Gastrocnemius medialis (tissue), 4 donors: ENCODE results near the gene GDF11. TPM values are rescaled to one million over a fixed set of nuclear protein-coding genes. Genes with fewer than 3 reads are reported as not detected.

Experiments used
- ATAC-seq, 2 donors: fragments of 150-250 bp; one replicate each; pipeline ENCODE4 v1.9.1; 2016
- DNase-seq, 2 donors: peaks; one replicate each; pipeline ENCODE4 v3.0.0-alpha.2; 2019
- H3K27ac ChIP-seq, 4 donors: fragments of 200-600 bp; sonication (generic); 1 replicate in 1 of 4; 2 replicates in 3 of 4; pipeline ENCODE4 v1.5.1; 2016 to 2018; ENCODE audit warnings: mild to moderate bottlenecking in 2 of 4, moderate library complexity in 1 of 4
- H3K27me3 ChIP-seq, 3 donors: fragments of 200-600 bp; sonication (generic) in 2 of 3; 1 replicate in 1 of 3; 2 replicates in 2 of 3; pipeline versions ENCODE4 v1.5.1 to v1.6.0; 2016 to 2019; ENCODE audit warnings: mild to moderate bottlenecking in 1 of 3, moderate library complexity in 1 of 3
- H3K36me3 ChIP-seq, 2 donors: fragments of 200-600 bp; sonication (generic) in 1 of 2; one replicate each; pipeline ENCODE4 v1.5.1; 2017 to 2018
- H3K4me1 ChIP-seq, 2 donors: fragments of 200-600 bp; sonication (generic) in 1 of 2; one replicate each; pipeline ENCODE4 v1.5.1; 2016 to 2017; ENCODE audit warnings: mild to moderate bottlenecking in 2 of 2
- H3K4me3 ChIP-seq, 4 donors: fragments of 200-600 bp; sonication (generic) in 3 of 4; 1 replicate in 1 of 4; 2 replicates in 3 of 4; pipeline ENCODE4 v1.5.1; 2016 to 2019; ENCODE audit warnings: mild to moderate bottlenecking in 2 of 4
- H3K9me3 ChIP-seq, 3 donors: fragments of 200-600 bp; sonication (generic) in 2 of 3; 1 replicate in 1 of 3; 2 replicates in 2 of 3; pipeline ENCODE4 v1.5.1; 2016 to 2019
- POLR2A ChIP-seq, 2 donors: fragments of 450-650 bp; IDR thresholded peaks; one replicate each; pipeline ENCODE4 v1.6.1; 2017; ENCODE audit warnings: antibody characterized with exemption in 2 of 2, mild to moderate bottlenecking in 2 of 2, moderate library complexity in 2 of 2
- in situ Hi-C, 4 donors: fragments of 200-750 bp; cut with MboI; loops; one replicate each; pipeline versions ENCODE4 v1.15.0 to v1.8.0; 2017; ENCODE audit warnings: low sequenced_read_pairs in 4 of 4
- intact Hi-C: fragments of 100-400 bp; cut with DNase I; formaldehyde crosslinking; loops from one replicate; pipeline ENCODE4 v1.15.1; 2023; ENCODE audit warnings: low total_unique reads
- total RNA-seq, 4 donors: library from RNA; depleted of rRNA; stranded (reverse); fragments of >200 nt; gene quantifications; one replicate each; pipeline versions ENCODE4 v1.1.0 to v1.2.3, GENCODE V29; 2016
- TF ChIP-seq, protein P1 (sequence below), 5 experiments: fragments of 450-650 bp in 3 of 5; fragments of 200-600 bp in 2 of 5; sonication (generic) in 2 of 5; IDR thresholded peaks in 4 of 5; conservative IDR thresholded peaks in 1 of 5; 1 replicate in 4 of 5; 2 replicates in 1 of 5; pipeline ENCODE4 v1.5.1; 2016 to 2019; ENCODE audit warnings: antibody characterized with exemption in 5 of 5, mild to moderate bottlenecking in 3 of 5, moderate library complexity in 3 of 5

The GDF11 gene
- total RNA-seq, 4 donors from 2014 or later: 0.17 to 4.4 (median 1.1) TPM

DNA sequence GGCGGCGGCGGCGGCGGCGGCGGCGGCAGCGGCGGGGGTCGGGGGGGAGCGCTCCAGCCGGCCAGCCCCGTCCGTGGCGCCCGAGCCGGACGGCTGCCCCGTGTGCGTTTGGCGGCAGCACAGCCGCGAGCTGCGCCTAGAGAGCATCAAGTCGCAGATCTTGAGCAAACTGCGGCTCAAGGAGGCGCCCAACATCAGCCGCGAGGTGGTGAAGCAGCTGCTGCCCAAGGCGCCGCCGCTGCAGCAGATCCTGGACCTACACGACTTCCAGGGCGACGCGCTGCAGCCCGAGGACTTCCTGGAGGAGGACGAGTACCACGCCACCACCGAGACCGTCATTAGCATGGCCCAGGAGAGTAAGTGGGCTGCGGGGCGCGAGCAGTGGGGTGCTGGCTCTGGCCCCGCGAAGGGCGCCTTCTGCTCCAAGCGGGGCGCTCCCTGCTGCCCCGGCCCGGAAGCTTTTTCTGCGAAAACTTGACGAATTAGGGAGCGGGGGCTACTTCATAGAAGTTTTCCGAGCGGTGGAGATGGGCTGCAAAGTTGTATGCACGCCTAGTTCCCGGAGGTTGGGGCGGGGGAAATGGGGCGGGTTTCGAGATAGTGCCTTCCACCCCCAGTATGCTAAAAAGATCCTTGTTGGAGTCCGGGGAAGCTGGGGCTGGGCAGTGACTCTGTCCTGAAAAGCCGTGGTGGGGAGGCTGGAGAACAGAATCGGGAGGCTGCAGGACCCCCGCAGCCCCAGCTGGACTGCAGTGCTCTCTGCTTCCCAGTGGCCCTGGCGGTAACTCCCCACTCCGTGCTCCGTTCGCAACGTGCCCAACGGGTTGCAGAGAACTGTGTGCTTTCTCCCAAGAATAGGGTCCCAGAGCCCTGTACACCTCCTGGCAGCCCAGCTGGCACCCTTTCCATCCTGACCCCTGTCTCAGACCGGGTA, 751 bp downstream of the GDF11 start:
- ATAC-seq (peak; percentile 59 to 62), DNase-seq (no peak)
- intact Hi-C loops (no loop called here), in situ Hi-C loops (no loop called here)
- Histone ChIP-seq H3K4me3 (peak overlapping the region; percentile 54 to 79 (median 60)), H3K27ac (peak overlapping the region in 2 of 4 donors; percentile 1 to 18), H3K4me1 (peaks cover 7 to 15% of the 10 kb centered on the region in 2 donors), H3K27me3 (peaks cover 0 to 4% (median 0%) of the 10 kb centered on the region in 3 donors), H3K36me3 (no peaks in the 10 kb centered on the region), H3K9me3 (no peaks in the 10 kb centered on the region)
- no peak for TF ChIP-seq POLR2A (IDR thresholded peaks at IDR 0.05)
- TF ChIP-seq, protein P1, sequence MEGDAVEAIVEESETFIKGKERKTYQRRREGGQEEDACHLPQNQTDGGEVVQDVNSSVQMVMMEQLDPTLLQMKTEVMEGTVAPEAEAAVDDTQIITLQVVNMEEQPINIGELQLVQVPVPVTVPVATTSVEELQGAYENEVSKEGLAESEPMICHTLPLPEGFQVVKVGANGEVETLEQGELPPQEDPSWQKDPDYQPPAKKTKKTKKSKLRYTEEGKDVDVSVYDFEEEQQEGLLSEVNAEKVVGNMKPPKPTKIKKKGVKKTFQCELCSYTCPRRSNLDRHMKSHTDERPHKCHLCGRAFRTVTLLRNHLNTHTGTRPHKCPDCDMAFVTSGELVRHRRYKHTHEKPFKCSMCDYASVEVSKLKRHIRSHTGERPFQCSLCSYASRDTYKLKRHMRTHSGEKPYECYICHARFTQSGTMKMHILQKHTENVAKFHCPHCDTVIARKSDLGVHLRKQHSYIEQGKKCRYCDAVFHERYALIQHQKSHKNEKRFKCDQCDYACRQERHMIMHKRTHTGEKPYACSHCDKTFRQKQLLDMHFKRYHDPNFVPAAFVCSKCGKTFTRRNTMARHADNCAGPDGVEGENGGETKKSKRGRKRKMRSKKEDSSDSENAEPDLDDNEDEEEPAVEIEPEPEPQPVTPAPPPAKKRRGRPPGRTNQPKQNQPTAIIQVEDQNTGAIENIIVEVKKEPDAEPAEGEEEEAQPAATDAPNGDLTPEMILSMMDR (IDR thresholded peaks at IDR 0.05 in 4 of 5, conservative IDR thresholded peaks at IDR 0.05 in 1 of 5): peak in 1 of 5 experiments; percentile 7

DNA sequence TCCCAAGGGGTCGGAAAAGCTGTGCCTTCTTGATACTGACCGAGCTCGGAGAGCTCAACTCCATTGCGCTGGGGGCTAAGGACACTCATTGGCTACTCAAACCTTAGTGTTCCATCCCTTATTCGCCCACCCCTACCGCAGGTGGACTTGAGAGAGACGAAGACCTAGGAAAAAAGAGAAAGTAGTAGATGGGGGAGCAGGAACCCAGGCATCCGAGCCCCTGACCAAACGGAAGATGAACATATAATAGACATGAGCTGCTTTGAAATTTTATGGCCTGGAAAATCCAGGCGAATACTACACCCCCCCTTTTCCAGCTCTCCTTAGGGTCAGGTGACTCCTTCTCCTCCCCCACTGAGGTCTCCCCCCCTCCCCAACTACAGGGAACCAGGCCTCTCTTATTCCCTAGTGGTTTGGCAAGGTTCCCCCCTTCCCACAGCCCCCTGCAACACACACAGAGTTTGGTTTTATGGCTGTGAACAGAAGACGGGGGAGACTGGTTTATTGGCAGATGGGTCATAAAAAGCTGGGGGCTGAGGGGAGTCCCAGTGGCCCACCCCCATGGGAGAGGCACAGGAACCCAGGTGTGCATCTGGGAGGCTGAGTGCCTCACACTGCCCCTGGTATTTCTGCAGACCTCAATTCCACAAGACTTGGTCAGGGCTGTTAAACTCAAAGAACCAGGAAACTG, 1.6 kb downstream of the GDF11 start:
- TF ChIP-seq, protein P1 (IDR thresholded peaks at IDR 0.05 in 4 of 5, conservative IDR thresholded peaks at IDR 0.05 in 1 of 5): no peak
- no peak for TF ChIP-seq POLR2A (IDR thresholded peaks at IDR 0.05)
- DNase-seq (no peak), ATAC-seq (no peak)
- H3K9me3 ChIP-seq: no peaks in the 10 kb centered on the region
- H3K4me1 ChIP-seq: peaks cover 7 to 15% of the 10 kb centered on the region in 2 donors
- intact Hi-C loops: no loop called here
- no peaks in the 10 kb centered on the region for H3K36me3 ChIP-seq
- in situ Hi-C loops: no loop called here
- H3K27me3 ChIP-seq: peaks cover 0 to 4% (median 0%) of the 10 kb centered on the region in 3 donors
- no peak overlapping the region for H3K27ac ChIP-seq
- peak overlapping the region; percentile 54 to 79 (median 60) for H3K4me3 ChIP-seq

DNA sequence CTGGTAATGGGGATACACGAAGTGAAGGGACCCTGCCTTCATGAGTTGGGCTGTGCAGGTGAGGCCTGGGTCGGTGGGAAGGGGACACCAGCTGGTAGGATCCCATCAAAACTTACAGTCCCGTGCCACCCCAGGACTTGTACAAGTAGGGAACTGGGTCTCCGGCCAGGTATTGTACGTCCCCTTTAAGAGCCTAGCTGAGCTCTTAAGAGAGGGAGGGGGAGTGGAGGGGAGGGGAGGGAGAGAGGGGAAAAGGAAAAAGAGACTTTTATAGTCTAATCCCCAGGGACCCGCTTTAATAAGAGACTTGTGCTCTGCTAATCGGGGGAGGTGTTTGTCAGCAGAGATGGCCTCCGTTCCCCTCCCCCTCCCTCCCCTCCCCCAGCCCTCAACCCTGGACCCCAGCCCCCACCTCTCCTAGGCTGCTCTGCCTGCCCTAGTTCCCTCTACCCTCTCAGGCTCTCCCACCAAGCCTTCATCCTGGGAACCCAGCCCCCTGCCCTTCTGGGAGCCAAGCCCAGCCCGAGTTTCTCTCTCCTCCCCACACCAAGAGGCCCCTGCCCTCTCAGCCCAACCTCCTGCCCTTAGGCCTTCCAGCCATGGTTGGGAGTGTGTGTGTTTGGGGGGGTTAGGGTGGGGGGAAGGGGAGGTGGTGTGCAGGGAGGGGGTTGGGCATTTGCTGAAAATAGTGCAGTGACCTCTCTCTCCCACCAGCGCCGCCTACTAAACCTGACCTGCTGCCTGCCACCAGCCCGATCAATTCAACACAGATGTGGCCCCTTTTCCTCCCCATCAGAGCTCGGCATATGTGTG, 2.6 kb downstream of the GDF11 start:
- TF ChIP-seq, protein P1 (IDR thresholded peaks at IDR 0.05 in 4 of 5, conservative IDR thresholded peaks at IDR 0.05 in 1 of 5): no peak
- TF ChIP-seq POLR2A (IDR thresholded peaks at IDR 0.05): no peak
- ATAC-seq (no peak), DNase-seq (no peak)
- Histone ChIP-seq H3K9me3 (no peaks in the 10 kb centered on the region), H3K4me1 (peaks cover 7 to 15% of the 10 kb centered on the region in 2 donors), H3K27ac (peak overlapping the region in 3 of 4 donors; percentile 4 to 38 (median 34)), H3K27me3 (peaks cover 0 to 4% (median 0%) of the 10 kb centered on the region in 3 donors), H3K36me3 (no peaks in the 10 kb centered on the region), H3K4me3 (peak overlapping the region in 1 of 4 donors; percentile 13)
- in situ Hi-C loops (no loop called here), intact Hi-C loops (no loop called here)

DNA sequence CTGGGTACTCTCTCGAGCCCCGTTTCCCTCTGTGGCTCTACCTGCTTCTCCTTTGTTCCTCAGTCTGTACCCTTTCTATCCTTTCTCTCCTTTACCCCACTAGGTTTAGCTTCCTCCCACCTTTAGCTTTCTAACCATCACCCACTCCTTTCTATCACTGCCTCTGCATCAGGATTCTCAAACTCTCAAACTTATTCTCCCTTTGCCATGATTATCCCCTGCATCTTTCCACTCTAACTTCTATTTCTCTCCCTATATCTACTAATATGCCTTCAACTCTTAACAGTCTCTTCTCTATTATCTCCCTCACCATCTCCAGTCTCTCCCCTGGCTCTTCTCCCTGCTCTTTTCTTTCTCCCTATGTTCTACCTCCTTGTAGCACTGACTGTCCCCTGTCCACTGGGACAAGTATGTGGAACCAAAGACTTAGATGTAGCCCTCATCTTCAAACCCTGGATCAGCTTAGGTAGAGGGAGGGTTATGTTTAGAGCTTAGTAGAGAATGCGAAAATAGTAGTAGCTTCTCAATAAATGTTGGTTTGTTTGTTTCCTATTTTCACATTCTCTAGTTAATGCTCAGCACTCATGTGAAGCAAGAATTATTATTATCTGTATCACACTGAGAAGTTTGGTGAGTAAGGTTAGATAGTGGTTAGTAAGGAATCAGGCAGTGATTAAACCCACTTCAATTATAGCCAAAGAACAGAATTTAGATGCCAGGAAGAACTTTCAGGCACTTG, 3.4 kb downstream of the GDF11 start:
- H3K4me3 ChIP-seq: no peak overlapping the region
- H3K4me1 ChIP-seq: peaks cover 7 to 15% of the 10 kb centered on the region in 2 donors
- DNase-seq (no peak), ATAC-seq (no peak)
- in situ Hi-C loops: no loop called here
- H3K9me3 ChIP-seq: no peaks in the 10 kb centered on the region
- TF ChIP-seq POLR2A (IDR thresholded peaks at IDR 0.05): no peak
- TF ChIP-seq, protein P1 (IDR thresholded peaks at IDR 0.05 in 4 of 5, conservative IDR thresholded peaks at IDR 0.05 in 1 of 5): no peak
- H3K27ac ChIP-seq: peak overlapping the region in 1 of 4 donors; percentile 34
- H3K27me3 ChIP-seq: peaks cover 0 to 4% (median 0%) of the 10 kb centered on the region in 3 donors
- intact Hi-C loops: no loop called here
- H3K36me3 ChIP-seq: peaks cover 0 to 3% of the 10 kb centered on the region in 2 donors
